GM19324 (cell line): Measurements from ENCODE around the gene CHD6.

Experiments
- ATAC-seq: cut with Tn5 transposase; IDR thresholded peaks from one replicate; pipeline ENCODE4 v1.9.1; 2021; ENCODE audit warnings: mild to moderate bottlenecking, moderate library complexity; ENCODE audit not compliant: unreplicated experiment, low FRiP score

The CHD6 gene

DNA sequence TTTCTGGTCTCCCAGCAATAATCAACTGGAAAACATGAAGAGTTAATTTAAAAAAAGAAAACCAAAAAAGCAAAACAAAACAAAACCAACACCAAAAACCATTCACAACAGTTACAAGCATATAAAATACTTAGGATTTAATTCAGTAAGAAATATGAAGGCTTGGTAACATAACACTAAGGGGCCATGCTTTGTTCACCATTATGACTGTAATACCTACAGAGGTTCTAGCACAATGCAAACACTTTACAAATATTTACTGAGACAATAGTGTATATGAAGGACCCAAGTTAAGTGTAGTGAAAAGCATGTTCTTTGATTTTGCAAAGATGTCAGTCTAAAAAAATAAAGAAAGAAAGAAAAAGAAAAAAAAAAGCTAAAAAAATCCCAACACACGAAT is 141.7 kb downstream of the CHD6 start:
- no peak for ATAC-seq

DNA sequence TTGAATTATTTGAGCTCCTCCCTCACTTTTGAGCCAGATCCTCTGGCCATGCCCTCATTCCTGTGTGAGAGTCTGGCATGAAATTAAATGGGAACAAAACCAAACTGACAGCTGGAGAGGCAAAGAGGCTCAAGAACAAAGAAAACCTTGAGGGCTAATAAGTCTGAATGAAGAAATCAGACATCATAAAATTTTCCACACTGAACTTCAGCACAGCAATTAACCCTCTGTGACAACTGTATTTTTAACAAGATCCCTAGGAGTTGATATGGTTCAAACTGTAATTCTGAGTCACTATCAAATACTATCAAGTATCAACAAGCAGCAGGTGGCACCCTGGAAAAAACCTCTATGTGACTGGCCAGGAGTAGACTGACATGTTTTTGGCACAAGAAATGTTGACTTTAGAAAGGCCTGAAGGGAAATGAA is 142.2 kb downstream of the CHD6 start:
- no peak for ATAC-seq

DNA sequence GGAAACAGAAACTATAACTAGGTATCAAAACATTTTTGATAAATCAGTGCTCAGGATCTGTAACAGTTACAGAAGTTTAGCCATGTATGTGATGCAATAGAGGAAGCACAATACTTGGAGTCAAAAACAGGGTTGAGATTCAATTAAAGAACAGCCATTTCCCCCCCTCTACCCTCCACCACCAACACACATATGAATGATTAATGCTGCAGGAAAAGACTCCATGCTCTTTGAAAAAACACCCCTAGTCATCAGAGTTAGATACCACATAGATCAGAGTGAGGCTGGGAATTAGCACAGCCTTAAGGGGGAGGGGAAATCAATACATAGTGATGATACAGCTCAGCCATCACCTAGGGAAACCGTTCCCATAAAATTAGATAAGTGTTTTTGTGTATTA is 142.7 kb downstream of the CHD6 start:
- ATAC-seq: no peak

DNA sequence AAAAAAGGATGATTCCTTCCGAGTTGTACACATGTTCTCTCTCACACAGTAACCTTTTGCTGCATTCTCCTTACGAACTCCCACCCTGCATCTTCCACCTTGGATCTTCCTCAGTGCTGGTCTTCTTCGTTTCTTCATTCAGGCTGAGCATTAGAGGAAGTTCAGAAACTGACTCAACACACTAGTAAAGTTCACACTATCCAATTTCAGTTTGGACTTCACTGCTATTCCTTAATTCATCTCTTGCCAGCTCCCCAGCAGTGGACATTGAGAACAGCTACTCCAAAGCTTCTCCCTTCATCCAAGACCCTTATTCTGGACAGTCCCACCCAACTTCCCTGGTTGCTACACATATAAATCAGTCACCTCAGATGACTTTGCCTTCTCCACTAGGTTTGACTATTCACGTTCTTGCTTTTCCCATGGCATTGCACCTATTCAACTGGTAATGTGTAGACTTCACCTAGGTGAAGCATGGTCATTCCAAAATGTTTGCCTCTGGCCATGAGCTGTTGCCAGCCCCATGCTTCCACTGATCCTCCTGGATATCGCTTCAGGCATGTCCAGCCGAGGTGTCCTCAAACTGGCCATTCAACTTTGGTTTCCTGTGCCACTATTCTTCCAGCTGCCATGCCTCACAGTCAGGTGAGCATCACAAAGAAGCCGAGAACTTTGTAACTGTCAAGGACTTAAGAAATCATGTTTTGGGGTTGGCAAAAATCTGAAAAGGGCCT is 147.6 kb downstream of the CHD6 start:
- no peak for ATAC-seq

DNA sequence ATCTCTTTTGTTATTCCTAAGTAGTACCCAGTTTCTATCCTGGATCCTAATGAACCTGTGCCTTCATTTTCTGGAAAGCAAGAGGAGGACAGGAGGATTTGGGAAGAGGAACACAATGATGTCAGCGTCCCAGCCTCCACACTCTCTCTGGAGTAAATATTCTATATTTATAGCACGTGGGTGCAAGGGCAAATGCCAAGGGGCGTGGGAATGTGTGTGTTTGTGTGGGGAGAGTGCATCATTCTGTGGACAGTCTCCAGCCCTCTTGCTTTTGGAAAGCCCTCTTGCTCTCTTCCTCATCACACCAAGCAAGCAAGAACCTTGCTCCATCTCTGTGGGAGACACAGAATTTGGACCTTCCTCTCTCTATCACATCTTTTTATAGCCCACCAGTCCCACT is 148.3 kb downstream of the CHD6 start:
- no peak for ATAC-seq

DNA sequence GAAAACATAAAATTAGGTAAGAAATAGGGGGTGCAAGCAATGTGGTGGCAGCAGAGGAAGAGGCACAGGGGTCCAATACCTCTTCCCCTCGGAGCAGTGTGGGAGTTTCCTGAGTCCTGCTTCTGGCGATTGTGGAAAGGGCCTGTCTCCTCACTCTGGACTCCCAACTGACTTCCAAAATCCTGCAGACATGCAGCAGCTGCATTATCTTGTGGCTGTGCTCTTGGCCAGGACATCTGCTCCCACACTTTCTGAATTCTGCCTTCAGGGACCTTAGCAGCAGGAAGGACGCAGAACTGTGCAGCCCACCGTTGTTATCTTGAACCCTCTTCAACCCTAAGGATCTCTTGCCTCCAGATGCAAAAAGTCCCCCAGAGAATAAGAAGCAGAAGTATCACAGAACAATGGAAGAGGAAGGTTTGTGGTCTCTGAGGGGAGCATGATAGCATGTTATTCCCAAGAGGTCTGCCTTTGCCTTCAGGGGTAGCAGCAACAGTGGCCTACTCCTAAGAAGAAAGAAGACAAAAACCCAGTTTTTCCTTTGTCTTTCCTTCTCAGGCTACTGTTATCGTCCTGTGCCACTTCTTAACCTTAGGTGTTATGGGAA is 149.1 kb downstream of the CHD6 start:
- no peak for ATAC-seq

DNA sequence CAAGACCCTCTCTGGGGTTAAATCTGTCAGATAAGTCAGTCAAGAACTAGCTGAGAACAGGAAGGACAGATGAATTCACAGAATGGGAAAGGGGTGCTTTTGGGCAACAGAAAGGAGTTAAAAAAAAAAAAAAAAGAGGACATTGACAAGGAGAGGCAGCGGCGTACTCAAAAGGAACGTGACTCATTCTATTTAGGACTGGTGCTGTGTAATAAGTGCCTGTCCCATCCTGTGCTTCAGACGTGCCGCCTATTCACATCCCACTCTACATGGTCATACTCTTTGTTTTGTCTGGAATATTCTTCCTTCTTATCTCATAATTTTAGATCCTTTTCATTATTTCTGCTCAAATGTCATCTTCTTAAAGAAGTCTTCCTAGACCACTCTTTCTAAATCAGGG is 150.5 kb downstream of the CHD6 start:
- no peak for ATAC-seq

DNA sequence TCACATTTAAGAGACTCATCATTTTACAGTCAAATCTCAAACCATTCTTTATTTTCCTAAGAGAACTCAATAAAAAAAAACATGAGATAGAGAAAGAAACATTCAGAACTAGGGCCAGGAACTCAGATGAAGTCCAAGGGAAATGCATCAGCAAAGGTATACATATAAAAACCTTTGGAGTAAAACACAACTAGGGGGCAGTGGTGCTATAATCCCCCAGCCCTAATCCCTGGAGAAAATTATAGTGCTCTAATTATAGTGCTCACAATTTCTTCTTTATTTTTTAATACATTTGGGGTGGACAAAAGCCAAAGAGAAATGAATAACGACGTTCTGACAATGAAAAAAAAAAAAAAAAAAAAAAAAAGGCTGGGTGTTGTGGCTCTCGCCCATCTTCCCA is 151.0 kb downstream of the CHD6 start:
- no peak for ATAC-seq

DNA sequence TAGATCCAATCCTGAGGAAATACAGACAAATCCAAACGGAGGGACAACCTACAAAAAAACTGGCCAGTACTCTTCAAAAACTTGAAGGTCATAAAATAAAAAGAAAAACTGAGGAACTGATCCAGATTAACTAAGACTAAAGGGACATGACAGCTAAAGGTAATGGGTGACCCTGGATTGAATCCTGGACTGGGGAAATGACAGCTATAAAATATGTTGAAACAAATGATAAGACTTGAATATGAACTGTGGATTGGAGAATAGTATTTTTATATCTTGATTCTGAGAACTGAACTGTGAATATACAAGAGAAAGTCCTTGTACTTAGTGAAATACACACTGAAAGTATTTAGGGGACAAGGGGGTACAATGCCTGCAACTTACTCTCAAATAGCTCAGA is 154.6 kb downstream of the CHD6 start:
- no peak for ATAC-seq

DNA sequence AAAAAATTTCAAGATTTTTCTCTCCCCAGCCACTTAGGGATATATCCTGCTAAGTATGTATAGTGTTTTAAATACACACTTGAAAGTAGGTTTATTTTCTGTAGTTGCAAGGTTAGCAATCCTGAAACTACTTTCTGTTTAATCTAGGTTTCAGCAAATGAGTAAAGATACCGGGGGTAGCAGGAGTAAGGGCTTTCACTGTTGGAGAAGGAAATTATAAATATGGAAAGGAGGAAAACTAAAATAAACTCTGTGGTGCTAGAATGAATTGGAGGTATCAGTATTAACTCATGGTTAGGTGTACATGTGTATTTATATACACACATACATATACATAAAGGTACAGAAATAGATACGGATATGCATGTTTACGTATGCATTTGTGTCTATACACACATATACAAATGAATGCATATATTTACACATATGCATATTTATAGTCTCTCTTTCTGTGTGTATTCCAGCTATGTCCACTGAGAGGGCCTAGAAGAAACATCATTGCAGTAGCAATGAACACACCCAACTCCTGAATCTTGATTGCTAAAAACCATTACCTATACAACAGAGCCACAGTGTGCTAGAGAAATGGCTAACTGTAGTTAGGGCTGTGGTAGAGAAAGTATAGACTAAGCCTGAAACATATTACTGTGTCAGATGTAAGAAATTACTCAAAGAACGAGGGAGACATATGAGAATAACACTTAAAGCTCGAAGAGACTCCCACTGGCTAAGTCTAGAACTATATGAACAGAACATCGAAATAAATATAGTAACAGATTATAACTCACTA is 155.6 kb downstream of the CHD6 start:
- no peak for ATAC-seq

DNA sequence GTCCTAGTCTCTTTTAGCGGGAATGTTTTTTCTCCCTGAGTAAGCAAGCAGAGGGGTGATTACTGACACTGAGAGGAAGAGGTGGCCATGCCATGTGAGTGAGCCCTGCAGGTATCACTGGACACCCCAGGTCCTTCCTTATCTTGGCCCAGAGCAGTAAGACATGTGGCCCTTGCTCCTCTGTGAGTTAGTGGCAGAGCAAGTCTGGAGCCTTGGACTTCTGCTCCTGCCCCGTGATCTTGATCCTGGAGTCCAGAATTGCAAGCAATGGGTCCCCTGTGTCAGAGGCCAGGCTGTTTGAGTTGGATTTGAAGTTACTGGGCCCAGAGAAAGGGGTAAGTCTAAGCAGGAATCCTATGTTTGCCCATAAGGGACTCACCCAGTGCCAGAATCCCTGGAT is 159.4 kb downstream of the CHD6 start:
- ATAC-seq: no peak

DNA sequence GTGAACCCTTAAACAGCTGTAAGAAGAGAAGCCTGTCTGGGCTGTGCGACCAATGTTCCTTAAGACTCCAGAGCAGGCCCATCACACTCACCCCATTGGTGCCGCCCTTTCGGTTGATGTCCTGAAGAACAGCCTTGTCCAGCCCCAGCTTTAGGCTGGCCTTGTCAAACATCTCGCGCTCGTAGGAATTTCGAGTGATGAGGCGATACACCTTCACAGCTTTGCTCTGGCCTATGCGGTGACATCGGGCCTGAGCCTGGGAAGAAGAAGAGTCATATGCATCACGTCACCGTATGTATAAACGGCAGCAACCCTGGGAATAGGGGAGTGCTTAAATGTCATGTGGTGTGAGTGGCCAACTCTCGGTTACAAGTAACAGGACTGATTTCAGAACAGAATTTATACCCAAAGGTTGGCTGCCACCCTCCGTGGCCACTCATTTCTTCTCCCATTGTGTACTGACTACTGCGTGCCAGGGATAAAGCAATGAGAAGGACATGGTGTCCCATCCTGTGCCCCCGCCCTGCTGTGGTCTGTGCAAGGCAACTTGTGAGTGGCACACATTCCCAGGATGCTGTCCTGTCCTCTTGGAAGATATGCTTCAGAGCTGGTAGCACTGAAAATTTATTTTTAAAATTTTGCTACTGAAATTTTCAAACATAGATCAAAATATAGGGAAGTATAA is 160.9 kb downstream of the CHD6 start:
- ATAC-seq: no peak

DNA sequence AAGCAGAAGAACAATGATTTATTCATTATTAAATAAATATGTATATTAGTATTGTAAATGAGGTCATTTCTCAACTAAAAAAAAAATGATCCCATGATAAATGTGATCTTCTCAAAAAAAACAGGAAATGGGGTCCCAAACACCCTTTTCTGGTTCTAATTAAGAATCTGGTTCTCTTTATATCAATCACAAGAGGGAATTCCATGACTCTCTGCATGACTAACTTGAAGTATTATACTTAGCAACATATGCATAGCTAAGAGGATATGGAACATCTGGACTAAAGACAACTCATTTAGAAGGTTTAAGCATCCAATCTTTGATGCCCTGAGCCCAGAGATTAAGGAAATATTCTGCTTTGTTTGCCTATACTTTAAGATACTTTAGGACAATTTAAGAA is 161.8 kb downstream of the CHD6 start:
- no peak for ATAC-seq

DNA sequence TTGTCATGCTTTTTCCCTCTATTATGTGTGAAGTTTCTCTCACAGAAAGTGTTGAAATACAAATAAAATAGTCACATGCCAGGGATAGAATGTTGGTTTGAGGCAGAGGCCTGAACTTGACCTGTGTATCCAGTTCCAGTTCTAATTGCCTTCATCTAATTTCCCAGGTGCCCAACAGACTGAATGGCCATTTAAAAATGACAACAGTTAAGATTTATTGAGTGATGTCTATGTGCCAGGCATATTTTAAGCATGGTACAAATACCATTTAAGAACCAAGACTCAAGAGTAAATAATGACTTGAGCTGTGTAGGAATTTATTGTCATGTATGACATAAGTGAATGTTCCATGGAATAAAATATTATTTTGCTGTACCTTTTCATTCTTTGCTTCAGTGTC is 163.9 kb downstream of the CHD6 start:
- no peak for ATAC-seq

DNA sequence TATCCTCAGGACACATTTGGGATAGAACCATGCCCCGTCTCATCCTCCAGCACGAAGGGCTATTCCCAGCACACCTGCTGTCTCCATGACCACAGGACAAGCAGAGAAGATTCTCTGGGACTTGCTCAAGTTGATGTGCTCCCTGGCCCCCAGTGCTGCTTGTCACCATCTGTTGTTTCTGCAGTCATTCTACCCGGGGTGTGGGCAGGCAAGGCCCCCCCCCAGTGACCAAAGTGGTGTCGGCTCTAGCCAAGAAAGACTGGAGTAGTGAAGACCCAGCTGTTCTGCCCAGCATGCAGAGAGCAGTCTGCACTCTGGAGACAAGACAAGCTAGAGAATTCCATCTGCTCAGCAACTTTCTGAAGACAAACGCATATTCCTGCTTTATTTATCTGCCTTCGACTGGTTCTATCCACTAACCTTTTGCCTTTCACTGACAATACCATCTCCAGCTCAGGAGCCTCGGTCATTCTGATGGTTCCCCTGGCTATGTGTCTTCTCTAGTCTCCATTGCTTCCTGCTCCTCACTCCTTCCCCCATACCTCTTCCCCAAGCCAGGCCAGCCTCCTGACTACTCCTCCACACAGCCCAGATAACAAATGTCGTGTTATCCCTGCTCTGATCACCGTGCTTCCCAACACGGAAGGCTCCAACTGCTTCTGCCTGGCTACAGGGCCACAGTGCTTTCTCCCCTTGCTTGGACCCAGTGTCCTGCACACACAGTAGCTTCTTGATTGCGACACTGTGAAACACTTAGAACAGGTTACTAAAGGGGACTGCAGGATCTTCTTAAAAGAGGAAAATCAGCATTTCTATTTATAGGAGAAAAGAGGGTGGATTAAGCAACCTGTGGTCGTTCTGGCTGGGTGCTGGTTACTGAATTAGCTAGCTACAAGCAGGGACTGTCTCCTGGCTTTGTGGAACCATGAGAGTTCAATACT is 164.9 kb downstream of the CHD6 start:
- no peak for ATAC-seq

DNA sequence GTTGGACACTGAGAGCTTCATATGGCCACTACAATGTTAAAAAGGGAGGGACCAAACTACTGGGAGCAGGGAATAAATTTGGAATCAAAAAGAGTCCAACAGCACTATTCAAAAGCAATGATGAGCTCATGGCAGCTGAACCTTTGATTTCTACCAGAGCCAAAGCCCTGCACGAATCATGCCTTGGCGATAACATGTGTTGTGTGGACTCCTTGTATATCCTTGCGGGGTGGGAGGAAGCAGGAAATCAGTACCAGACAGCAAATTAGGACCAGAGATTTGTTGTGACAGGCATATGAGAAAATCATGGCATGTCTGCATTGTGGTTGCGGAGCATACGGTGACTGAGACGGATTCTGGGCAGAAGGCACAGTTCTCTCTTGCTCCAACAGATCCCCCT is 166.0 kb downstream of the CHD6 start:
- no peak for ATAC-seq

DNA sequence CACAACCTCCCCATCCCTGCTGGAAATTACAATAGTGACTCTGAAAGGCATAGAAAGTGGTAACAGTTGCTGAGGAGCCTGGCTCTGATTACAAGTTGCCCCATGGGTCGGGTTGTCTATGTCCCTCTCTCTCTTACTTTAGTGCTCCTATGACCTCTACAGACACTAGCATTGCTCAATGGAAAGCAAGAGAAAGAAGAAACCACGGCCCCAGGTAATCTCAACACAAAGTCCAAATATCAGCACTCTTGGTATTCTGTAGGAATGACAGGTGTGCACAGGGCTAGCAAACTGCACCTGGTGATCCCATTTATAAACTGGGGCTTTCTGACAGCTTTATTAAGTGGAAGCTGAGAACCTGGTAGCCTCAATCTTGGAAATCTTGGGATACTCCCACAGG is 171.2 kb downstream of the CHD6 start:
- ATAC-seq: no peak

DNA sequence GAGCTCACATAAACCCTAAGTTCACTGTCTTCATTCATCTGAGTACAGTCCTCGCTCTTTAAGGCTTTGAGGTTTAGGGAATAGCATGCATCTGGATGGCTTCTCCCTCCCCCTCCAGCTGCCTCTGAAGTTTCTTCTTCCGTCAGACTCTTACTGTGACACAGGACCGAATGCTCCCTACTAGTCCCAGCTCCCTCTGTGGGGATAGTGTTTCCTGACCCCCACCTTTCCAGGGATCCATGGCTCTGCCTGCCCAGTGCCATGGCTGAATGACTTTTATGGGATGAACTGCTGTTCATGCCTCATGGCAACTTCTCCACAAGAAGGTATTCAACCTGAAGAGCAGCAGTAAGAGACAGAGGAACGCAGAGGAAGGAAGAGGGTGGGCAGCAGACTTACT is 171.7 kb downstream of the CHD6 start:
- no peak for ATAC-seq

DNA sequence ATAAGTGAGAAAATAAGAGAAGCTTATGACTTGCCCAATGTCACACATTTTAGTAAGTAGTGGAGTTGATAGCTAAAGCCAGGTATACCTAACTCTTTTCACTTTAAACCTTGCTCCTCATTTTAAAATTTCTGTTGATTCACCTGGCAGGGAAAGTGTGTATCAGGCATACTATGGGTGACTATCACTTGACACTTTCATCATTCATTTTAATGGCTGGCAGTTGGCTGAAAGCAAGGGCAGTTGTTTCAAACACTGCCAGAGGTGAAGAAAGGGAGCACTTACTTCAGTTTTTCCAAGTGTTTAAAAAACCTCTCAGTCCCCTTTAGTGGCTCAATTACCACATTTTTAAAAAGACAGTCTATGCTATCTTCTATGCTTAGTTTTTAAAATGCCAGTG is 173.4 kb downstream of the CHD6 start:
- ATAC-seq: no peak

DNA sequence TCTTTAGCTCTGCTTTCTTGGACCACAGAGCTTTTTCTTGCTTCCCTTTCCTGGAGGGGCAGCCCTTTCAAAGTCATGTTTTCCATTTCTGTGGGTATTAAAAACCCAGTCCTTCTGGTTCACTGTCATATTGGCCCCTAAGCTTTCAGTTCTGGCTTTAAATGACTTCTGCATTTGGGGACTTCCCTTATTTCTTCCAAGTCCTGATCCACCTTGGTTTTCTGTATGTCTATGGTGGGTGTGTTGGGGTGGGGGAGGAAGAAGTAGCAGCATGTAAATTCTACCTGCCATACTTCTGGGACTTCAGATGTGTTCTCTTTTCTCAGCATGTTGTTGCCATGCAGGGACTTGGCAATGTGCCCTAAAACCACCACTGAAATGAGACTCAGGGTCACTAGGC is 174.5 kb downstream of the CHD6 start:
- ATAC-seq: no peak
